Measurements from ENCODE around the gene TOR1AIP2.

TOR1AIP2 gene

DNA sequence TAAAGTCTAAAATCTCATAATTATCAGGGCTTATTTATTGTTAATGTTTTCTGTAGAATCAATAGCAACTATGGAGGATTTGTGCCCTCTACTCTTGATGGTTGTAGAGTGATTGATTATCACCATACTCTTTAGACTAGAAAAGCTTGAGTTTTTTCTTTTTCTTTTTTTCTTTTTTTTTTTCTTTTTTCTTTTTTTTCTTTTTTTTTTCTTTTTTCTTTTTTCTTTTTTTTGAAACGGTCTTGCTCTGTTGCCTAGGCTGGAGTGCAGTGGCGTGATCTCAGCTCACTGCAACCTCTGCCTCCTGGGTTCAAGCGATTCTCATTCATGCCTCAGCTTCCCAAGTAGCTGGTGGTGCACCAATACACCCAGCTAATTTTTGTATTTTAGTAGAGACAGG is 34.2 kb upstream of the TOR1AIP2 start:
- no peaks in the 10 kb centered on the region for H3K4me1 ChIP-seq (ENCODE audit: control insufficient read depth, insufficient read depth, low read length, poor library complexity, severe bottlenecking)
- H3K4me3 ChIP-seq (ENCODE audit: insufficient read depth, low read depth, low read length, poor library complexity, severe bottlenecking), result no peak overlapping the region
- no peak for DNase-seq
- no peak overlapping the region for H3K27ac ChIP-seq (ENCODE audit: insufficient read depth, low read length, poor library complexity, severe bottlenecking)
- peaks cover 64% of the 10 kb centered on the region for H3K36me3 ChIP-seq (ENCODE audit: control insufficient read depth, insufficient read depth, low read length)
- H3K27me3 ChIP-seq (replicated peaks; ENCODE audit: control insufficient read depth, insufficient read depth, low read length, poor library complexity, severe bottlenecking), result no peaks in the 10 kb centered on the region
- no peaks in the 10 kb centered on the region for H3K9me3 ChIP-seq (ENCODE audit: control insufficient read depth, low read length)

DNA sequence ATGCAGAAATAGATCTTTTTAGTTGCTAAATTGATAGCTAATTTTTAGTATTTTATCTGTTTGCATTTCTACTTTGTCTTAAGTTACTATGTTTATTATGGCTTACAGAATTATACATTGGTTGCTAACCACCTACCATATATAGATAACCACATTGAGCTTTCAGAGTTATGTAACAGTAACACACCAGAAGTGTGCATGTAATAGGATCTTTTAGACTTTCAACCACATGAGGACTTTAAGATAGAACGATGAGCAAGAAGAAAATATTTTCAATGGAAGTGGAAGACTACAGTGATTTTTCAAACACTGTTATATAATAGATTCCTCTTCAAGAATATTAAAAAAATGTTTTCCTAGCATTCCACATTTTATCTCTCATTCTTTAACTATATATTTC is 33.3 kb upstream of the TOR1AIP2 start:
- Histone ChIP-seq H3K9me3 (ENCODE audit: control insufficient read depth, low read length) (no peaks in the 10 kb centered on the region), H3K36me3 (ENCODE audit: control insufficient read depth, insufficient read depth, low read length) (peaks cover 62% of the 10 kb centered on the region), H3K4me1 (ENCODE audit: control insufficient read depth, insufficient read depth, low read length, poor library complexity, severe bottlenecking) (no peaks in the 10 kb centered on the region), H3K4me3 (ENCODE audit: insufficient read depth, low read depth, low read length, poor library complexity, severe bottlenecking) (no peak overlapping the region), H3K27ac (ENCODE audit: insufficient read depth, low read length, poor library complexity, severe bottlenecking) (no peak overlapping the region), H3K27me3 (replicated peaks; ENCODE audit: control insufficient read depth, insufficient read depth, low read length, poor library complexity, severe bottlenecking) (no peaks in the 10 kb centered on the region)
- DNase-seq, result no peak

DNA sequence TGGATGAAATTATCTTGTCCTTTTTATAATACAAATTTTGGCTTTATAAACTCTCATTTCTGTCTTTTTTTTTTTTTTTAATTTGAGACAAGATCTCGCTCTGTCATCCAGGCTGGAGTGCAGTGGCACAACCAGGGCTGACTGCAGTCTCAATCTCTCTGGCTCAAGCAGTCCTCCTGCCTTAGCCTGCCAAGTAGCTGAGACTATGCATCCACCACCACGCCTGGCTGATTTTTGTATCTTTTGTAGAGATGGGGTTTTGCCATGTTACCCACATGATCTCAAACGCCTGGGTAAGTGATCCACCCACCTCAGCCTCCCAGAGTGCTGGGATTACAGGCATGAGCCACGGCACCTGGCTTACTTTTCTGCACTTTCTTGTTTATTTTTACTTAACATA is 12.0 kb upstream of the TOR1AIP2 start:
- H3K27ac ChIP-seq (ENCODE audit: insufficient read depth, low read length, poor library complexity, severe bottlenecking), result no peak overlapping the region

DNA sequence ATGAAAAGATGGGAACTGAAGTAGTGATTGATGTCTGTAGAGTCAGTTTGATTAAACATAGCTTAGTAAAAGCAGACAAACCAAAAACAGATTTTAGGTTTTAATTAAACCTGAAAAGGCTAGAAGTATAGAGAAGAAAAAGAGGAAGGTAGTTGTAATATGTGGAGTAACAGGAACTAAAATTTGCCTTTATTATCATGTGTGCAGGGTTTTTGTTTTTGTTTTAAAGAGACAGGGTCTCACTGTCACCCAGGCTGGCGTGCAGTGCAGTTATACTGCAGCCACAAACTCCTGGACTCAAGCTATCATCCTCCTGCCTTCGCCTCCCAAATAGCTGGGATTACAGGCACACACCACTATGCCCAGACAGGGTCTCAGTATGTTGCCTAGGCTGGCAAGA is 10.5 kb upstream of the TOR1AIP2 start:
- peaks cover 52% of the 10 kb centered on the region for H3K36me3 ChIP-seq (ENCODE audit: control insufficient read depth, insufficient read depth, low read length)
- H3K27ac ChIP-seq (ENCODE audit: insufficient read depth, low read length, poor library complexity, severe bottlenecking), result no peak overlapping the region
- peaks cover 11% of the 10 kb centered on the region for H3K4me1 ChIP-seq (ENCODE audit: control insufficient read depth, insufficient read depth, low read length, poor library complexity, severe bottlenecking)
- no peaks in the 10 kb centered on the region for H3K9me3 ChIP-seq (ENCODE audit: control insufficient read depth, low read length)
- no peaks in the 10 kb centered on the region for H3K27me3 ChIP-seq (replicated peaks; ENCODE audit: control insufficient read depth, insufficient read depth, low read length, poor library complexity, severe bottlenecking)
- DNase-seq, result no peak
- no peak overlapping the region for H3K4me3 ChIP-seq (ENCODE audit: insufficient read depth, low read depth, low read length, poor library complexity, severe bottlenecking)

More for the DNA sequence above, 12.0 kb upstream of the TOR1AIP2 start:
- Histone ChIP-seq H3K4me1 (ENCODE audit: control insufficient read depth, insufficient read depth, low read length, poor library complexity, severe bottlenecking) (peaks cover 3% of the 10 kb centered on the region), H3K36me3 (ENCODE audit: control insufficient read depth, insufficient read depth, low read length) (peaks cover 59% of the 10 kb centered on the region), H3K27me3 (replicated peaks; ENCODE audit: control insufficient read depth, insufficient read depth, low read length, poor library complexity, severe bottlenecking) (no peaks in the 10 kb centered on the region), H3K9me3 (ENCODE audit: control insufficient read depth, low read length) (no peaks in the 10 kb centered on the region), H3K4me3 (ENCODE audit: insufficient read depth, low read depth, low read length, poor library complexity, severe bottlenecking) (no peak overlapping the region)
- no peak for DNase-seq

DNA sequence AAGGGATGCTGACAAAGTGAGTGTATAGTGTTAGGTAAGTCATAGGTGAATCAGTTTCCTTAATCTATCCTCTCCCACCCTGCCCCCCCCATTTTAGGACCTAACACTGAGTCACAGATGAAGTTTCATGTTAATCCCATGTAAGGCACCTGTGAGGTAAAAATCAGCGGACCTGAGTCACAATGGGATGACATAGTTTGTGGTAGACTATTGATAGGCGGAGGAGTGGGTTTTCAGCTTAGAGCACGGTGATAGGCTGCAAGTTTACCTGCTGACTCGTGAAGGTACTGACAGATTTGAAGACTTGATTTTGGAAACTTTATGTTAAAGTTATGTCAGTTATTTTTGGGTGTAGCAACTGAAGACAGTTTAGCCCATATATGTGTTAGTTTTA is 6.1 kb upstream of the TOR1AIP2 start:
- Histone ChIP-seq H3K36me3 (ENCODE audit: control insufficient read depth, insufficient read depth, low read length) (peaks cover 15% of the 10 kb centered on the region), H3K4me3 (ENCODE audit: insufficient read depth, low read depth, low read length, poor library complexity, severe bottlenecking) (peak overlapping the region; percentile 81), H3K27me3 (replicated peaks; ENCODE audit: control insufficient read depth, insufficient read depth, low read length, poor library complexity, severe bottlenecking) (no peaks in the 10 kb centered on the region), H3K4me1 (ENCODE audit: control insufficient read depth, insufficient read depth, low read length, poor library complexity, severe bottlenecking) (peaks cover 16% of the 10 kb centered on the region), H3K27ac (ENCODE audit: insufficient read depth, low read length, poor library complexity, severe bottlenecking) (peak overlapping the region; percentile 99), H3K9me3 (ENCODE audit: control insufficient read depth, low read length) (no peaks in the 10 kb centered on the region)
- peak; percentile 57 to 64 (median 58) for DNase-seq

- Histone ChIP-seq H3K27ac (ENCODE audit: insufficient read depth, low read length, poor library complexity, severe bottlenecking) (peak overlapping the region; percentile 99), H3K36me3 (ENCODE audit: control insufficient read depth, insufficient read depth, low read length) (peaks cover 11% of the 10 kb centered on the region), H3K27me3 (replicated peaks; ENCODE audit: control insufficient read depth, insufficient read depth, low read length, poor library complexity, severe bottlenecking) (no peaks in the 10 kb centered on the region), H3K4me1 (ENCODE audit: control insufficient read depth, insufficient read depth, low read length, poor library complexity, severe bottlenecking) (peaks cover 16% of the 10 kb centered on the region), H3K9me3 (ENCODE audit: control insufficient read depth, low read length) (no peaks in the 10 kb centered on the region), H3K4me3 (ENCODE audit: insufficient read depth, low read depth, low read length, poor library complexity, severe bottlenecking) (peak overlapping the region; percentile 81)
- DNase-seq, result peak in 1 of 3 donors; percentile 26
Observed at GRCh38 chr1:179883040-179883744, 5.6 kb upstream of the TOR1AIP2 start.

GRCh38 chr1:179882253-179883039 is 4.8 kb upstream of the TOR1AIP2 start, which contains the start of gene TOR1AIP1:
Gene TOR1AIP1, plus strand, starts transcription at chr1:179882285. Its CDS starts 218 bp downstream, at chr1:179882503.
- peak within 1 kb of the TSS; percentile 99 for H3K27ac ChIP-seq (ENCODE audit: insufficient read depth, low read length, poor library complexity, severe bottlenecking)
- H3K27me3 ChIP-seq (replicated peaks; ENCODE audit: control insufficient read depth, insufficient read depth, low read length, poor library complexity, severe bottlenecking), result no peaks in the 10 kb centered on the region
- H3K9me3 ChIP-seq (ENCODE audit: control insufficient read depth, low read length), result no peaks in the 10 kb centered on the region
- H3K36me3 ChIP-seq (ENCODE audit: control insufficient read depth, insufficient read depth, low read length), result peaks cover 11% of the 10 kb centered on the region
- peak; percentile 96 for DNase-seq
- H3K4me1 ChIP-seq (ENCODE audit: control insufficient read depth, insufficient read depth, low read length, poor library complexity, severe bottlenecking), result peaks cover 20% of the 10 kb centered on the region
- H3K4me3 ChIP-seq (ENCODE audit: insufficient read depth, low read depth, low read length, poor library complexity, severe bottlenecking), result peak within 1 kb of the TSS; percentile 81

DNA sequence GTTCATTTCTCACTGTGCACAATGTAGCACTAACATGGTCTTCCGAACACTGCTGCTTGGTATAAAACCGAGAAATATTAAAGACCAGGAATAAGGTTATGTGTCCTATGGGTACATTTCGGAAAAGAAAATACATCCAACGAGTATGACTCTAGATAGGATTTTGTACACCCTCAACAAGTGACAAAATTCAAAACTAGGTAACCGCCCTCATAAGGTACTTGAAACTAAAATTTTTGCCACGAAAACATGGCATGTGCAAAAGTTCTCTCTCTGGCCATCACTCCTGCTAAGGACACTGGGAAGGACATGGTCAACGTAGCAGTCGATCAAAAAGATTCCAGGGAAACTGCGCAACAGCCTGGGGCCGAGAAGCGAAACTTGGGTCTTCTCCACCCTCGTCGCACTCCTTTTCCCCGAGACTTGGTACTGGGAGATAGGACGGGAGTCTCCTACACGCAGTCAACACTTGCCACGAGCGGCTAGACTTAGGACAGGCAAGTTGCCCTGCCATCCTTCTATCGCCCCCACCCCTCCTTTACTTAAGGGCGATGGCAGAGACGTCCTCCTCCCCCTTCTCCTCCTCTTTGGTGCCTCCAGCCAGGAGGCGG is 4.1 kb upstream of the TOR1AIP2 start:
- Histone ChIP-seq H3K36me3 (ENCODE audit: control insufficient read depth, insufficient read depth, low read length) (peaks cover 11% of the 10 kb centered on the region), H3K4me1 (ENCODE audit: control insufficient read depth, insufficient read depth, low read length, poor library complexity, severe bottlenecking) (peaks cover 24% of the 10 kb centered on the region)
- DNase-seq, result no peak

GRCh38 chr1:179879797-179880196 is 2.2 kb upstream of the TOR1AIP2 start:
- no peak overlapping the region for H3K4me3 ChIP-seq (ENCODE audit: insufficient read depth, low read depth, low read length, poor library complexity, severe bottlenecking)
- H3K9me3 ChIP-seq (ENCODE audit: control insufficient read depth, low read length), result no peaks in the 10 kb centered on the region
- DNase-seq, result no peak
- H3K4me1 ChIP-seq (ENCODE audit: control insufficient read depth, insufficient read depth, low read length, poor library complexity, severe bottlenecking), result peaks cover 23% of the 10 kb centered on the region
- peaks cover 2% of the 10 kb centered on the region for H3K36me3 ChIP-seq (ENCODE audit: control insufficient read depth, insufficient read depth, low read length)
- H3K27me3 ChIP-seq (replicated peaks; ENCODE audit: control insufficient read depth, insufficient read depth, low read length, poor library complexity, severe bottlenecking), result no peaks in the 10 kb centered on the region
- no peak overlapping the region for H3K27ac ChIP-seq (ENCODE audit: insufficient read depth, low read length, poor library complexity, severe bottlenecking)

More for the DNA sequence above, 4.1 kb upstream of the TOR1AIP2 start:
- H3K4me3 ChIP-seq (ENCODE audit: insufficient read depth, low read depth, low read length, poor library complexity, severe bottlenecking), result peak overlapping the region; percentile 81
- no peaks in the 10 kb centered on the region for H3K27me3 ChIP-seq (replicated peaks; ENCODE audit: control insufficient read depth, insufficient read depth, low read length, poor library complexity, severe bottlenecking)
- peak overlapping the region; percentile 99 for H3K27ac ChIP-seq (ENCODE audit: insufficient read depth, low read length, poor library complexity, severe bottlenecking)
- H3K9me3 ChIP-seq (ENCODE audit: control insufficient read depth, low read length), result no peaks in the 10 kb centered on the region

GRCh38 chr1:179876300-179876715 is 1.3 kb downstream of the TOR1AIP2 start:
- Histone ChIP-seq H3K9me3 (ENCODE audit: control insufficient read depth, low read length) (no peaks in the 10 kb centered on the region), H3K27me3 (replicated peaks; ENCODE audit: control insufficient read depth, insufficient read depth, low read length, poor library complexity, severe bottlenecking) (no peaks in the 10 kb centered on the region), H3K4me1 (ENCODE audit: control insufficient read depth, insufficient read depth, low read length, poor library complexity, severe bottlenecking) (peaks cover 11% of the 10 kb centered on the region), H3K4me3 (ENCODE audit: insufficient read depth, low read depth, low read length, poor library complexity, severe bottlenecking) (no peak overlapping the region), H3K36me3 (ENCODE audit: control insufficient read depth, insufficient read depth, low read length) (peaks cover 9% of the 10 kb centered on the region), H3K27ac (ENCODE audit: insufficient read depth, low read length, poor library complexity, severe bottlenecking) (no peak overlapping the region)
- no peak for DNase-seq
